GM19463 (cell line): ENCODE data around the gene GMDS.

Experiments used
- ATAC-seq: cut with Tn5 transposase; IDR thresholded peaks from one replicate; pipeline ENCODE4 v1.9.1; 2021; ENCODE audit warnings: mild to moderate bottlenecking, moderate library complexity; ENCODE audit not compliant: unreplicated experiment

GMDS gene

GRCh38 chr6:1585669-1586049, 659.7 kb downstream of the GMDS start:
- no peak for ATAC-seq

DNA sequence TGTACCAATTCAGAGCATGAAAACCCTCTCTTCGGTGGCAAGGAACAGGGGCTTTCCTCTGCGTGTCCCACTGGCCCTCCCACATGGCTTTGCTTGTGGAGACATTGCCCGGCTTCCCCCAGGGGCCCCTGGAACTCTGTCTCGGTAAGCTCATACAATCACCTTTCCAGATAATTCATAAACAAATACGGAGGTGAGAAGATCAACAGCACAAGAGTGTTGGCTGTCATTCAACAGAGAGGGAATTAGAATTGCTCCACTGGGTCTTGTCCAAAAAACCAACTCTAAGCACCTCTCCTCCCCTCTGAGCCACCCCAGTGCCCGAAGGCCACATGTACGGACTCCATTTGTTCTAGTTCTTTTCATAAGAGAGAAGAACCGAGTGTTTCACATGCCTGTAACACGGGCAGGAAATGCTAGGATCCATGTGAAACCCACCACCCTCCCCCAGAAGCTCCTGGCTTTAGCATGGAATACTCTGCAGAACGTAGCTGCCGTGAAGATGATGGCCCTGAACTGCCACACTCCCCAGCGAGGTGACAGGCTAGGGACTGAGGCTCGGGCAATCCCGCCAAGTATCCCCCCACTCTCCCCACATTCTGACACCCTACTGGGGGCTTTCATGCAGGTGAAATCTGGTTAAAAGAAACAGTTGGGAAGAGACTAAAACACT, 660.3 kb downstream of the GMDS start:
- no peak for ATAC-seq

- ATAC-seq, result no peak
These were observed 661.3 kb downstream of the GMDS start for GRCh38 chr6:1584146-1584545.

DNA sequence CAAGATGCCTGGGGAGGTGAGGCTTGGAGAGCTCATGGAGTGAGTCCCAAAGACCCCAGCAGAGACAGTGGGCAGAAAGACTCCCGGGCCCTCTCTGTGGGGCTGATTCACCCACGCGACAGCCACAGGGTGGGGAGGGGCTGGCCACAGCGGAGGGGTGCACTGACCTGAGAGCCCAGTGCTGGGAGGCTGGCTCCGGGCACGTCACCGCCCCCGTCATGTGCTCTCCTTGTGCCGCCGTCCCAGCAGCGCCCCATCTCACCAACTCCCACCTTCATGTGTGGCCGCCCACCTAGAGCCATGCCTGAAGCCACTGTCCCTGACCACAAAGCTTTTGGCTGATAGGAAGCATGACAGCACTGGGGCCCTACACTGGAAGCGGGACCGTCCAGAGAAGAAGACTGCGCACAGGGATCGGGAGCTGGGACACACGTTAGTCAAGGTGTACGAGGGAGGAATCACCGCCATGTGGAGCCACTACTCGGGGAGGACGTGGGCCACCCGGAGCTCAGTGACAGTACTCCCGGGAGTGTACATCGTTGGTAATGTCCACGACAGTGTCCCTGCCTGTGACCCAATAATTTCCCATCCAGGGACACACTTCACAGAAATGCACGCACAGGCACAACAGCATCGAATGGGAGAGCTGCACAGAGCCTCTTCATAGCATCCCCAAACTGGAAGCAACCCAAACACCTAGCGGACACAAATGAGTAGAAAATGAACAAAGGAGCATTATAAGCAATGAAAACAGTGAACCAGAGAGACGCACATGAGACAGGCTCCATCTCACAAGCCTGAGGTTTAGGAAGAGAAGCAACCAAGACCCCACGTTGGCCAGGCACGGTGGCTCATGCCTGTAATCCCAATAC, 664.0 kb downstream of the GMDS start:
- ATAC-seq, result no peak

DNA sequence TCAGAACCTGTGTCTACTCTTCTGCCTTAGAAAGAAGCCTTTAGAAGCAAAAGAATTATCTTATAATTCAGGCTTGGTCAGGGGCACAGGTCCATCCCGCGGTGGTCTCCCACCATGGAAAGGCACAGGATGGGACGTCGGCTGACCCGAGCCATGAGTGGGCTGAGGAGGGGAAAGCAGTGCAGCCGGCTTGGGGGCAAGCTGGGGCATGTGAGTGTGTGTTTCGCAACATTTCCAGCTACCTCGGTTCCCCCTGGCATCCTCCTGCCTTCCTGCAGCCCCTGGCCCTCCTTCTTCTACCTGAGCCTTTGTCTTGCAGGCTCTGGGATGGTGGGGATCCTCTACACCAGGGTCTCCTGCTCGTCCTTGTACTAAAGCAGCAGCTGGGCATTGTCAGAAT, 664.8 kb downstream of the GMDS start:
- ATAC-seq, result no peak

DNA sequence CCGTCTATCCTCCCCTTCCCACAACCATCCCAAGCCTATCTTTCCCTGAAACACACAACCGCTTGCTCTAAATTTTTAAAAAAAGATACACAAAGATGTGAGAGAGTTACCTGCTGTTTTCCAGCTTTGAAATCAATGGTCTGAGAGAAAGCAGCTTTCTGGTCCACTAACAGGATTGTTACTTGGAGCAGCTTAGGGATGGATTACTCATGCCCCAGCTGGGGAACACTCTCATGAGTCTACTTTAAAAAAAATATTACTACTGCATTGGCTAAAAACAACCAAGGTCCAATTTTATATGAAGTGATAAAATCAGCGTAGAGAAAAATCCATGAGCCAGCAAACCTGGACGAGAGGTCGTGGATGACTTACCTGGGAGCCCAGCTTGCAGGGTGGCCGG, 665.3 kb downstream of the GMDS start:
- ATAC-seq, result no peak

GRCh38 chr6:1579096-1579495, 666.3 kb downstream of the GMDS start:
- ATAC-seq, result no peak

- no peak for ATAC-seq
These were observed 667.3 kb downstream of the GMDS start for GRCh38 chr6:1577896-1578745.

DNA sequence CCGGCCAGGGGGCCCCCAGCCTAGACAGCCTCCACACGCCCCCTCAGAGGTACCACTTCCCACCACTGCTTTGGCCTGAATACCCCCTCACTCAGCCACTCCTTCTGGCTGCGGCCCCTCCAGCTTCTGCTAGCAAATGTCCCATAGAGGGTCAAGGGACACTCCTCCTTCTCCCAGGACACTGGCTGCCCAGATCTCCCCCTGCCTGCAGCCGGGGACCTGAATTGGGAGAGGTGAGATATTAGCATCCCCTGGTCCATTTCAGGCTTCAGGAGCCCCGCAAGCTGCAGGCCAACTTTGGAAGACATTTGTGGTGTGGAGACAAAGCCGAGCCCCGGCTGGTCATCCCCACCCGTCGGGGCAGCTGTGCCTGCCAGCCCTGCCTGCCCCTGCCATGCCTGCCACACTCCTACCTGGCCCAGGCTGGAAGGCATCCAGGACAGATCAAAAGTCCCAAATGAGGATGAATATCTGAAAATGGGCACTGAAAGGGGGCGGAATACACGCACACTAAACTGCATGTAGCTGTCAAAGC, 668.2 kb downstream of the GMDS start:
- no peak for ATAC-seq

DNA sequence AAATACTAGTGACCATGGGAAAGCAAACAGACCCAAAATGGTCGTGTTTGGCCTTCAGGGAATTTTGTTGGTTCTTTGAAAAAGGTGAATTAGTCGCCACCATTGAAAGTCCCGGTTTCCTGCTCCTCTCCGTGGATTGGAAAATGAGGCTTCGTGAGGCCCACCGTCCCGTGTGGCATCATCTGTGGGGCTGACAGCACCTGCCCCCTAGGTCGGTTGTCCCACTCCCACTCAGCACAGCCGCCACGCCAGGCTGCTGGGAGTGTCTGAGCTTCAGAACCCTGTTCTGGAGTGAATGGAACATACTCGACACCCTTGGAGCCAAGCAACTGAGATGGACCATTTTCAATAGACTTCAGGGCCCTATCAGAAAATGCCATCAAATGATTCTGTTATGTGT, 668.7 kb downstream of the GMDS start:
- ATAC-seq, result no peak

- no peak for ATAC-seq
These were observed 669.2 kb downstream of the GMDS start for GRCh38 chr6:1576166-1576565.

DNA sequence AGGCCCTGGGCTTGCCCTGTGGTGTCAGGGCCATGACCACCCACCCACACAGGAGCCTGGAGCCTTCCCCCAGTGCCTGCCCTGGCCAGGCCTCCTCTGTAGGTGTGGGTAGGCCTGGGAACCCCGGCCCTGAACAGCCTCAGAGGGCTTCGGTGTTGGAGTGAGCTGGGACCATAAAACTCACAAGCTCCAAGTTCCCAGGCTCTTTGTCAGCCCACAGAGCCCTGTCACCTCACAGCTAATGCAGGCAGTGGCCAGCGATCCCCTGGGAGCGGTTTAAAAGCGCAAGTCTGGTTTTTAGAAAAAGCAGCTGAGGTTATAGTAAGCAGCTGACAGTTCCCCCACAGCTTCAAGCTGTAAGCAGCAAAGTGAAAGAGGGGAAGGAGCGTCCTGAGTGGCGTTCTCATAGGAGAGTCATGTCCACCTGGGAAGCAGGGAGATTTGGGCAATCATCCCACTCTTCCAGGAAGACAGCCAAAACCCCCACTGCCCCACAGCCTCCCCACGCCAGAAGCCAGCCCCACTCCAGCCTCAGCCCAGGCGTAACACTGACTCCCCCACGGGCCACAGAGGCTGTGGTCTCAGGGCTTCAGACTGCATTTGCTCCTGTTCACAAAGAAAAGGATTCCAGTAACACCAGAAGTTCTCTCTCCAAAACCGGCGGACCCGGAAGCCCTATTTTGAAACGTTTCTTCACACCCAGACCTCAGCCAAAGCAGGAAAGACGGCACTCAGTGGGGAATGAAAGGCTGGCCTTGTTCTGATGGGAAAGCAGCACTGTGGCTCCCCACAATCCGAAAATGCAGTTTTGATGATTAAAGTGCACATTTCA, 670.0 kb downstream of the GMDS start:
- ATAC-seq, result peak; percentile 43

DNA sequence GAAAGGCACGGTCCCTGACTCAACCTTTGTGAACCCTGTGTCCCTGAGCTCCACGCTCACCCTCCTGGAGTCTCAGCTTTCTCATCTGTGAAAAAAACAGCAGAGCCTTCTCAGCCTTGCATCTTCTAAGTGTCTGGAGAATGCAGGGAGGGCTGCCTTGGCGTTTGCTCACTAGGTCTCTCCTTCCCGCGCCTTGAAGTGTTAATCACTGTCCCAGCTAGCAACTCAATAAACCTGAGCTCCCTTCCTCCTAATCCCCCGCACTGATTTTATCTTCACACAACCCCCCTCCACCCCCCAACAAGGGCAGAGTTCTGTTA, 670.6 kb downstream of the GMDS start:
- no peak for ATAC-seq

- ATAC-seq, result no peak
These were observed 671.2 kb downstream of the GMDS start for GRCh38 chr6:1574083-1574761.
